Measurements from ENCODE around the gene ACO2. TPM values are rescaled to one million over a fixed set of nuclear protein-coding genes. Genes with fewer than 3 reads are reported as not detected.
A peak's percentile ranks its signal among the peaks of the same experiment; 100 is the strongest.

Gene ACO2
- total RNA-seq, 1 donor from 2014 or later = 810 TPM

DNA sequence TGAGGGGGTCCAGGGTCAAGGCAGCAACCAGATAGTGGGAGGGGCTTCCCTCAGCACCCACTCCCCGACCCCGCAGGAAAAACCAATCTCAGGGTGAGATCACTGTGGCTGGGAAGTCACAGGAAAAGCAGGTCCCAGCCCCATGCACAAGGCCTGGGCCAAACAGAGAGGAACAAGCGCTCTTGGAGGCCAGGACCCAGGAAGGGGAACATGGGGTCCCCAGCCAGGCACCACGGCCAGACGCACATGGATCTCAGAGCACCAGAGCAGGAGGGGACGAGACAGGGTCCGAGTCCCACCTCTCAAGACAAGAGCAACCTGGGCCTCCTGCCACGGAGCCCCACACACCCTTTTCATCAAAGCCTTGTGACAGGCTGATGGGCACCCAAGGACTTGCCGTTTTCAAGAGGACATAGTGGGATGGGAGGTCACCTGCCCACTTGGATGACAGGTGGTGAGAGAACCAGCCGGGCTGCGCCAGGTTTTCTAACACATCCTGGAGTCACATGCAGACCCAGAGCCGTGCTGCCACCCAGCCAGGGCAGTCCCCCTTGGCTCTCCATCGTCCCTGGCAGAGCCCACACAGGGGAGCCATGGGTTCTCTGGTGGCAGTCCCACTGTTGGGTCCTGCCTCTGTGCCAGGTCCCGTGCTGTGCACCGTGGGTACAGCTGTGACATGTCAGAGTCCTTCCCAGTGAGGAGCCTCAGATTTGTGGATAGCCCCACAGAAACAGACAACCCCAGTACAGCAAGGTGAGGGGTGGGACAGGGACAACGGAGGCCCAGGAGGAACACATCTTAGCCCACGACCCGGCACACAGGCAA is 62.2 kb downstream of the ACO2 start:
- ATAC-seq (peak; percentile 11), DNase-seq (ENCODE audit: missing footprints) (no peak)
- intact Hi-C loops (cut with DNase I) = loop anchor here (10.0 kb wide), 1 partner anchor 606 kb away; no protein-coding TSS in a partner anchor

DNA sequence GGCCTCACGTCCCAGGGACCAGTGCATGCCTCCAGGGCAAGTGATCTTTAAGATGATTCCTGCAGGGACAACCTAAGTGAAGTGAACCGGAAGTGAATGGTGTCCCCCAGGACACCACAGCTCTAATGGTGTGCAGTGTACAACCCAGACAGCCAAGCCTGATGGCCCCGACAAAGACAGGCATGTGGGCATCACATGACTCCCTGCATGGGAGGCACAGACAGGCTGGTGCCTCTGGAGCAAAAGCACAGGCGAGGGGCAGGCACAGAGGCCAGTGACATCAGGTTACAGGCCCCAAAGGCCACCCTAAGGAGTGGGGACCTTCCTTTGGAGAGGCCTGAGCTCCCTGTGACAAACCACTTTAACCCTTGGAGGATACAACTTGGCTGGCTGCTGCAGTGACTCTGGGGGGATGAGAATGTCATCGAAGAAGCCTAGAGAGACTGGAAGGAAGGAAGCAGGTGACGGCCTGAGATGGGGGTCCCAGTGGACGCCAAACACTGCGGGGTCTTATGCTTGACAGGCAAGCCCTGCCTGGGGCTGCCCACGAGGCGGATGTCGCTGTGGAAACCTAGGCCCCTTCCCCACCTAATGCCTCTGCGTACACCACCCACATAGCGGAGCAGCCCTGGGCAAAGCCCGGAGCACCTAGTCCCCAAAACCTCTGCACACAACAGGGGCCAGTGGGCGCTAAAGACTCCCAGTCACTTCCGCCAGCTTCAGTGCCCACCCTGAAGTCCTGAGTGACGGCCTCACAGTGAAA is 63.0 kb downstream of the ACO2 start:
- peak; percentile 15 for ATAC-seq
- no peak for DNase-seq (ENCODE audit: missing footprints)
- intact Hi-C loops (cut with DNase I) = loop anchor here (10.0 kb wide), 1 partner anchor 607 kb away; no protein-coding TSS in a partner anchor

DNA sequence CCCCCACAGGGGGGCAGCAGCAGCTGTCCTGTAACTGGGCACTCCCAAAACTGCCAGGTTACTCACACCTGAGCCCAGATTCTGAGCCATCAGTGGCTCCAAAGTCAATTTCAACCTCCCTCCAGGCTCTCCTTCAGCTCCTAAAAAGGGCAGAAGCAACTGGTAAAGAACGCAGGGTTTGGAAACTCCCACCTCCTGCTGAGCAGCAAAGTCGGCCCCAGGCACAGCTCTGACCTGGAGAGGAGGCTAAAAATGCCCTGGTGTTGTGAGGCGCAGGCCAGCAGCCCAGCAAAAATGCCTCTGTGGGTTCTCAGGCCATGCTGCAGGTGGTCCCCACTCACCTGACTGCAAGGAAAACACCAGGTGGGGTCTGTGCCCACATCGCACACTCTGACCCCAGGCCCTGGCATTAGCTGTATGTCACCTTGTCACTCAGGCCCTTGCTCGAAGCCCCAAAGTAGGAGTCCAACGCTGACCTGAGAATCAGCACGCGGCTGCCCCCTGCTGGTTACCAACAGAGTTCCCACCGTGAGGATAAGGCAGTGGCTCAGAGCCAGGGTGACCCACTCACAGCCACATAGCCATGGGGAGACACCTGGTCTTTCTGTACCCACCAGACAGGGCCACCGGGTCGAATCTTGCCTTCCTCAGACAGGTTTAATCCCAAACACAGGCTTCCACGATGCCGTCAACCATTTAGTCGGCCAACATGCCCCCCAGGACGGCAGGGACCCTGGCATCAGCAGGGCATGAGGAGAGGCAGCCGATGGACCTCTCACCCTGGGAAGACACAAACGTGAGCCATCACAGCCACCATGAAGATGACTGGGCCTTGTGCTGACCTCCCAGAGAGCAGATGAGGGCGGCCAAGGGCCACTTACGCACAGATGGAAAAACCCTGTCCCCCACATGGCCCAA is 64.2 kb downstream of the ACO2 start:
- ATAC-seq (peak; percentile 63), DNase-seq (ENCODE audit: missing footprints) (peak; percentile 90)
- intact Hi-C loops (cut with DNase I) = loop anchor here (10.0 kb wide), 1 partner anchor 608 kb away; no protein-coding TSS in a partner anchor

DNA sequence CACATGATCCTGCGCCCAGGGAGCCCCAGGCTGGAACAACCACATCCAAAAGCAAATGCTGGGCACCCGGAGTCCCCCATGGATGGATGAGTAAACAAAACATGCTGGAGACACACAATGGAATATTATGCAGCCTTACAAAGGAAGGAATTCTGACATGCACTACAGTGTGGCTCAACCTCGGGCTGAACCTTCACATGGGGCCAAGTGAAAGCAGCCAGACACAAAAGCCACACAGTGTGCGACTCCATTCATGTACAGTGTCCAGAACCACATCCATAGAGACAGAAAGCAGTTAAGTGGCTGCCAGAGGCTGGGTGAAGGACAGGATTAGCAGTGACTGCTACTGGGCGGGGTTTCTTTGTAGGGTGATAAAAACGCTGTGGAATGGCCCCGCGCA is 65.3 kb downstream of the ACO2 start:
- intact Hi-C loops (cut with DNase I) = loop anchor here (10.0 kb wide), 1 partner anchor 609 kb away; no protein-coding TSS in a partner anchor
- no peak for ATAC-seq
- DNase-seq (ENCODE audit: missing footprints) = no peak

DNA sequence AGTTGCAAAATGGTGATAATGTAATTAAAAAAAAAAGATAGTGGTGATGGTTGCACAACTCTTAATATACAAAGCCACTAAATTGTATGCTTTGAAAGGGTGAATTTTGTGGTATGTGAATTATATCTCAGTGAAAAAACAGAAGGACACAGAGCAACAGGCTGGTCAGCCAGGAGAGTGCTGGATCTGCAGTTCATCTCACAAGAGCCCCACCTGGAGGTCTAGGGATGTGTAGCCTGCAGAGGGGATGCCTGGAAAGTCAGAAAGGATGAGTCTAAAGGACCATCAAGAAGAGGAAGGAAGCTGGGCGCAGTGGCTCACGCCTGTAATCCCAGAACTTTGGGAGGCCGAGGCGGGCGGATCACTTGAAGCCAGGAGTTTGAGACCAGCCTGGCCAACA is 66.3 kb downstream of the ACO2 start:
- ATAC-seq = no peak
- intact Hi-C loops (cut with DNase I) = loop anchor here (10.0 kb wide), 1 partner anchor 610 kb away; no protein-coding TSS in a partner anchor

DNA sequence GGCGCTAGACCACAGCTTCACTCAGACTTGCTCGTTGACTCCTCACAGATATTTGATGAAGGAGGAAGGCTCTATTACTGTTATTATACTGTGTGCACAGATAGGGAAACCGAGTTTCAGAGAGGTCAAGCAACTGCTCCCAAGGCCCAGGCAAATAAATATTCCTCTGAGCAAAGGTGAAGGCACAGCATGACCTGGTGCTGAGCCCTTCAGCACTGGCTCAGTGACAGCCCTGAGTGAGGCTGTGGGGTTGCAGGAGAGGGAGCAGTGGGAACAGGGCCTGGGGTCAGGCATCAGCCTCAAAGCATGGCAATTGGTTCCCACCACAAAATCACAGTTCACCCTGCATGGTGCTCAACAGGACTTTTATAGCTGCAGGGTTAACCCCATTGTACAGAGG is 68.3 kb downstream of the ACO2 start:
- DNase-seq (ENCODE audit: missing footprints) (no peak), ATAC-seq (no peak)
- intact Hi-C loops (cut with DNase I) = loop anchor here (10.0 kb wide), 1 partner anchor 612 kb away; no protein-coding TSS in a partner anchor

More for the DNA sequence above, 66.3 kb downstream of the ACO2 start:
- DNase-seq (ENCODE audit: missing footprints) = no peak

DNA sequence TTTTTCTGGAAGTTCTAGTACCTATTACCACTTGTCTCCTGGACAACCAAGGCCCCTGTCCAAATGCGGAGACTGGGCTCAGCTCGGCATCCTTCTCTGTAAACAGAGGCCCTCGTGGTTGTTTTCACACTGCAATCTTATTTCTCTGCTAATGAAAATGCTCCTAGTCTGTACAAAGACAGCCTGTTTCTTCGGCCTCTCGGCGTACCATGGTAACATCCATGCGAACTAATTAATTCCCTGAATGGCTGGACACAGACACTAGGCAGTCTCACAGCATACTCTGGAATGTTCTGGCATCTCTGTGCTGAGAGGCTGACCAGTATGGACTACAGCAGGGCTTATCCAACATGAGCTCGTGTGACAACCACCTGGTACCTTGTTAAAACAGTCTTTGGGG is 69.7 kb downstream of the ACO2 start:
- ATAC-seq (no peak), DNase-seq (ENCODE audit: missing footprints) (no peak)
- intact Hi-C loops (cut with DNase I) = loop anchor here (10.0 kb wide), 1 partner anchor 614 kb away; no protein-coding TSS in a partner anchor

GRCh38 chr22:41539146-41540005 is 70.5 kb downstream of the ACO2 start:
- DNase-seq (ENCODE audit: missing footprints) (no peak), ATAC-seq (no peak)
- intact Hi-C loops (cut with DNase I) = loop anchor here (5.0 to 10.0 kb wide), 2 partner anchors 58 to 615 kb away; no protein-coding TSS in a partner anchor

DNA sequence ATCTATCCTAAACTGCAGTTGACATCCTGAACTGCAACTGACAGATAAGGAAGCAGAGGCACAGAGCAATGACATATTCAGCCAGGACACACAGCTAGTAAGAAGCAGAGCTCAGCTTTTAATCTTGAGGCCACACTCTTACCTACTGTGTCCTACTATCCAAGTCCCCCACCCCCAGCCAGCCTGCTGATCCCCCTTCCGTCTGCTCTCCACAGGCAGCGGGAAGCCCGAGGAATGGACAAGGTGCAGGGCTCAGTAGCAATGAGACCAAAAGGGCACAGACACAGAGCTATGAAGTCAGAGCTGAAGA is 71.0 kb downstream of the ACO2 start:
- no peak for ATAC-seq
- DNase-seq (ENCODE audit: missing footprints) = no peak
- intact Hi-C loops (cut with DNase I) = loop anchor here (5.0 kb wide), 1 partner anchor 57 kb away; no protein-coding TSS in a partner anchor

- ATAC-seq = no peak
- intact Hi-C loops (cut with DNase I) = loop anchor here (5.0 kb wide), 1 partner anchor 57 kb away; no protein-coding TSS in a partner anchor
- DNase-seq (ENCODE audit: missing footprints) = no peak
Measured at GRCh38 chr22:41540365-41540764, 71.4 kb downstream of the ACO2 start.

DNA sequence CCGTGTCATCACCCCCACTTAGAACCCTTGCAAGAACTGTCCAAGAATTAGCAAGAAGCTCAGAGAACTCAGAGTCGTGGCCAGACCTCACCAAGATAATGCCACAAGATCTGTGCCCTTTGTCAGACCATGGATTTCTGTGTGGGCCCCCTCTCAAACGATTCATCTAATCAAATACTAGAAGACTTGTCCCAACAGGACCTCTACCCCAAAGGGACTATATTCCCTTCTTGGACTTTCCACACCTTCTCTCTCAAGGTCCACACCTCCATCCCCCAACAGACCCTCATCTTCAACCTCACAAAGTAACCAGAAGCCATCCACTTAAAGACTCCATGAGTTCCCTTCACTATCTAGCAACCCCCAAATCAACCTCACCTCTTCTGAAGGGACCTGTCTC is 72.6 kb downstream of the ACO2 start:
- no peak for DNase-seq (ENCODE audit: missing footprints)
- intact Hi-C loops (cut with DNase I) = loop anchor here (5.0 kb wide), 1 partner anchor 56 kb away; no protein-coding TSS in a partner anchor
- ATAC-seq = no peak

DNA sequence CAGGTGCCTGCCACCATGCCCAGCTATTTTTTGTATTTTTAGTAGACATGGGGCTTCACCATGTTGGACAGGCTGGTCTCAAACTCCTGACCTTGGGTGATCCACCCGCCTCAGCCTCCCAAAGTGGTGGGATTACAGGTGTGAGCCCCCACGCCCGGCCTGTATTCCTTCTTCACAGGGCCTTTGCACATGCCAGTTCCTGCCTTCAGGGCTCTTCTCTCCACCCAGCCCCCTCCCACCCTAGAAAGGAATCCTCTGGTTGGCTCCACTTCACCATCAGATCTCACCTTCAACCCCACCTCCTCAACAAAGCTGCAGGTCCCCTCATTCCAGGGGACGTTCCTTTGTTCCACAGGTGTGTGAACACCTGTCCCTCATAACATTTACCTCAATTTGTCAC is 73.3 kb downstream of the ACO2 start:
- ATAC-seq (no peak), DNase-seq (ENCODE audit: missing footprints) (no peak)
- intact Hi-C loops (cut with DNase I) = loop anchor here (5.0 kb wide), 1 partner anchor 55 kb away; no protein-coding TSS in a partner anchor

GRCh38 chr22:41543854-41544670 is 75.1 kb downstream of the ACO2 start, which contains the start of gene POLR3H:
Gene POLR3H (minus strand): TSS chr22:41544470. CDS start chr22:41544101, 369 bp downstream.
- peak; percentile 100 for DNase-seq (ENCODE audit: missing footprints)
- intact Hi-C loops (cut with DNase I) = loop anchor here (5.0 kb wide), 1 partner anchor 53 kb away; no protein-coding TSS in a partner anchor
- peak; percentile 99 for ATAC-seq

DNA sequence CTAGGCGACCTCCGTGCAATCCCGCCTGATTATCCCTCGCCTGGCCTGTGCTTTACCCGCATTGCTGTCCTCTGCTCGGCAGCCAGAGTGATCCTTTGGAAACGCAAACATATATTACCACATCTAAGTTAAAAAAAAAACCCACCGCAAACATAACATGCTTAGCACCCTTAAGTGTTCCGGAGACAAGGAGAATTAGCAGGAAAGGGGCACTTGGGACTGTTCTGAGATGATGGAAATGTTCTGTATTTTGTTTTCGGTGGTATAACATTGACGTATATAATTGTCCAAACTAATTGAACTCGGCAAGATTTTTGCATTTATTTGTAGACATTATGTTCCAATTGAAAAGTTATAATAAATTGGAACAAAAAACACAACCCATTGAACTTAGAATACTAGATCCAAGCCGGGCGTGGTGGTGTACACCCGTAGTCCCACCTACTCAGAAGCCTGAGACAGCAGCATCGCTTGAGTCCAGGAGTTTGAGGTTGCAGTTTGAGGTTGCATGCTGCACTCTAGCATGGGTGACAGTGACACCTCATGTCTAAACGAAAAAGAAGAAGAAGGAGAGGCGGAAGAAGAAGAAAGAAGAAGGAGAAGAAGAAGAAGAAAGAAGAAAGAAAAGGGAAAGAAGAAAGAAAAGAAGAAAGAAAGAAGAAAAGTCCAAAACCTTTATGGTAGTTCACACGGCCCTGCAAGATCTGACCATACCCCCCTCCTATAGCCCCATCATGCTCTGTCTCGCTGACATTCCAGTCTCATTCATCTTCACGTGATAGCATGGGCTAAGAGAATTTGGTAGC is 76.0 kb downstream of the ACO2 start:
- intact Hi-C loops (cut with DNase I) = loop anchor here (5.0 kb wide), 1 partner anchor 52 kb away; no protein-coding TSS in a partner anchor
- ATAC-seq (no peak), DNase-seq (ENCODE audit: missing footprints) (no peak)

DNA sequence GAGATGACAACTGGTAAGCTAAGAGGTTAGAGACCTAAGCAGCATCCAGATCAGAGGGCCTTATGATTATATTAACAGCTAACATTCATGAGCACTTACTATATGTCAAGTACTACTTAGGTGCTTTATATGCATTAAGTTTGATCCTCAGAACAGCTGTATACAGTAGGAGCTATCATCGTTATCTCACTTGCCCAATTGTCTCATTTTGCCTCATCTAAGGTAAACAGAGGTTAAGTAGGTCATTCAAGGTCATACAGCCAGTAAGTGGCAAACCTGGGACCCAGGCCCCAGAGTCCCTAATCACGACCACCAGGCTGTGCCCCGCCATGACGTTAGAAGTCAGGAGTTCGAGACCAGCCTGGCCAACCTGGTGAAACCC is 79.9 kb downstream of the ACO2 start:
- ATAC-seq = no peak
- intact Hi-C loops (cut with DNase I) = no loop called here
- no peak for DNase-seq (ENCODE audit: missing footprints)
